GM19452 (cell line): ENCODE results near the gene BBLN.

Experiments used
- ATAC-seq: cut with Tn5 transposase; IDR thresholded peaks from one replicate; pipeline ENCODE4 v1.9.1; 2021; ENCODE audit not compliant: unreplicated experiment

The BBLN gene

DNA sequence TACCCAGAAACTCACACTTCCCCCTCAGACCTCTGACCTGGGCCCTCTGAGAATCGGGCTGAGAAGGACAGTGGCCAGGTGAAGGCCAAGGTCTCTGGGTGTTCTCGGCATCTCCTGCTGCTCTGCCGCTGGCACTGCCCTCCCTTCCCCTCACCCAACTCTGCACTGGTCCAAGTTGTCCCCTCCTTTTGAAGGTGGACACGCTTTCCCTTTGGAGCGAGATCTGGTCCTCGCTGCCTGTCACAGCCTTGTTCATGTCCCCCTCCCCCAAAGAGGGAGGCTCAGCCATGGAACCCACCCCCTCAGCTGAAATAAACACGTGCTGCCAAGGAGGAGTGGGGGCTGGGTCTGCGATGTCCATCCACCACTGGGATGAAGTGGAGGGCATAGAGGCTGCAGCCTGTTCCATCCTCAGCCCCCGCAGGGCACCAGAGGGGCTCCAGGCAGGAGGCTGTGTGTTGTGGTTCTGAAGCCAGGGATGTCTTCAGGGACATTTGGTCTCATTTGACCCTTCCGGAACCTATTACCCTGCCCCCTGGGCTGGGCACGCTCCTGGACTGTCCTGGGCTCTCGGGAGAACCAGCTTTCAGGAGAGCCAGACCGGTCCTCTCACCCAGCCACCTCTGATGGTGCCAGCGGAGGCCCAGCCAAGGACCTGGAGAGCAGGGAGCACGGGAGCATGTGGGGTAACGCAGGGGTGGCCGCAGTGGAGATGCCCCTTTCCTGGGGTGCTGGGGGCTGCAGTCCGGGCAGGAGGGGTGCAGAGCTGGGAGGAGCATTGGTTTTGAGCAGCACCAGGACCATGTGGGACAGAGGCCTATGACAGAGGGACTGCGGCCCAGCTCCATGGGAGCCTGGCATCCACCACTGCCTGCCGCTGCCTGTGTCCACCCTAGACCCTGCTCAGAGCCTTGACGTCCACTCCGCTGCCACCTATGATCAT, 15.6 kb upstream of the BBLN start:
- no peak for ATAC-seq

DNA sequence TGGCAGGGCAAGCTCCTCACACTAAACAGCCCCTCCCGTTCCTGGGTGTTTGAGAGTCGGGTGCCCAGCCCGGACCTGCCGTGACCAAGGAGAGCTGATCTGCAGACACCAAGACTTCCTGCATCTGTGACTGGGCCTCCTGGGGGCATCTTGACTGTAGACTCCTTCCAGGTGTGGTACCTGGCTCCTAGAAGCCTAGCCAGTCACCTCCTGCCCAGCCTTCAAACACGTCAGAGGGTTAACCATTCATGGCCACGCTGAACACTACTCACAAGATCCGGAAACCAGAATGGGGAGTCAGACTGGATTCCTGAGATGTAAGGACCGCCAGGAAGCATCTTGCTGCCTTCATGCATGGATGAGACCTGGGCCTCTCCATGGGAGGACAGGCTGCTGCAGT, 14.5 kb upstream of the BBLN start:
- ATAC-seq: no peak

DNA sequence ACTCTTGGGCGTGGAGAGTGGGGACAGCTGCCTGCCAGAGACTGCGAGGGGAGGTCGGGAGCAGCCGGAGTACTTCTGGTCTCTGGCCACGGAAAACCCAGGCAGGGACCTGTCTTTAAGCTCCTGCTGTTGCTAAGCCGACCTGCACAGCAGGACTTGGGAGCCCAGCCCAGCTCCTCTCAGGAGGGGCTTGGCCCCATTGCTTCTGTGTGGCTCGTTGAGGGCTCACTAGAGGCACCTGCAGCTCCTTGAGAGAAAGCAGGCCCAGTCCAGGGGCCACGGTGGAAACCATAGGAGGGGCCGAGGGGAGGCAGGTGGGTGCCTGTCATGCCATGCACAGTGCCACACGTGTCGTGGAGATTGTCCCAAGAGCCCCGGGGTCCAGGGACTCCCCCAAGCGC, 14.1 kb upstream of the BBLN start:
- no peak for ATAC-seq

DNA sequence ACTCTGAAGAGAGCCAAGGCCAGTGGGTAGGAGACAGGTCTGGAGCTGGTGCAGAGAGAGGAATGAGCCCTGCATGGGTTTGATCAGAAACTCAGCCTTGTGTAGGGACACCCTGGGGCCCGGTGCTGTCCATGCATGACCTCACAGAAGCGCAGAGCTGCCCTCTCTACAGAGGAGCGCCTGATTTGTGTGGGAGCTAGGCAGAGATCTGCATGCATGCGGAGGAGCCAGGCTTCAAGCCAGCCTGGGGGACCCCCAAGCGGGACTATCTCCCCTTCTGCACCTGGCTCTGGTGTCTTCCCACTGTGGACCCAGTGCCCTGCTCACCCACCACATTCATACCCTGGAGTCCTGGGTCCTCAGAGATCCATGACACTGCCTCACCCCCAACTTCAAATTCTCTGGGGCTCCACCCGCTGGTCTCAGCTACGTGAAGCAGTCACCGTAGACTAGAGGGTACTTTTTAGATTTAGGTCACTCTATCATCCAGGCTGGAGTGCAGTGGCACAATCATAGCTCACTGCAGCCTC, 13.4 kb upstream of the BBLN start:
- ATAC-seq: no peak

DNA sequence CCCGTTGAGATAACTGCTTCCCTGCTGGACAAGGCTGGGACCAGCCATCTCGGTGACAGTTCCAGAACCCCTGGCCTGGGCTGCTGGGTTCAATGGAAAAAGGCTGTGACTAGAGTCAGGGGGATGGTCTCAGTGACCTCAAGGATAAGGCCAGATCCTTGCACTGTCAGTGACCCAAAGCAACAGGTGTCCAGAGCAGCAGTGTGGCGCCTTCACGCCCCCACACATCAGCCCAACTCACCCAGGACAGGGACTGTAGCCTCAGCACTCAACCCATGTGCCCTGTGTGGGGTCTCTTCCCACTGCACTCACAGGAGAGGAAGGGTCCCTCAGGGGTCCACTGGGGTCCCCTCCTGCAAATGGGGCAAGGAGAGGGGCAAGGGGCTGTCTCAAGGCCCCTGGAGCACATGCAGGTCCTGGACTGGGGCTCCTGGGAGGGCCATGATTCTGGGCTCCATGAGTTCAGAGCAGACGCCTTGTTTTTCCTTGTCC, 11.5 kb upstream of the BBLN start:
- ATAC-seq: no peak

DNA sequence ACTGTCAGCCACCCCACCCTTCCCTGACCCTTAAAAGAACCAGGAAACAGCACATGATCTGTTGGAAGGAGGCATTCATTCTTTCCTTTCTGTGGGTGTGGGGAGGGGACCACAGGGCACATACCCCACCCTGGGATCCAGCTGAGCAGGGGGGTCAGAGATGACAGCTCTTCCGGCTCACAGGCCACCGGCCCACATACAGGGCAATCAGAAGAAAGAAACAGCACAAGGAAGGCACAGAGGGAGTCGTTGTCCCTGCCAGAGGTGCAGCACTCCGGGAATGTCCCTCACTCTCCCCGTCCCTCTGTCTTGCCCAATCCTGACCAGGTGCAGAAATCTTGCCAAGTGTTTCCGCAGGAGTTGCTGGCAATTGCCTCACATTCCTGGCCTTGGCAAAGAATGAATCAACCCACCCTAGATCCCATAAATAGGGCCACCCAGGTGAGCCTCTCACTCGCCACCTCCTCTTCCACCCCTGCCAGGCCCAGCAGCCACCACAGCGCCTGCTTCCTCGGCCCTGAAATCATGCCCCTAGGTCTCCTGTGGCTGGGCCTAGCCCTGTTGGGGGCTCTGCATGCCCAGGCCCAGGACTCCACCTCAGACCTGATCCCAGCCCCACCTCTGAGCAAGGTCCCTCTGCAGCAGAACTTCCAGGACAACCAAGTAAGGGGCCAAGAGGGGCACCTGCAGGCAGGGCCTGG, 10.9 kb upstream of the BBLN start, which contains the start of gene LCN2:
LCN2 (plus strand) TSS at position 453 of the 701 bp plus-strand sequence; CDS start at position 526, 73 bp downstream.
- no peak for ATAC-seq

DNA sequence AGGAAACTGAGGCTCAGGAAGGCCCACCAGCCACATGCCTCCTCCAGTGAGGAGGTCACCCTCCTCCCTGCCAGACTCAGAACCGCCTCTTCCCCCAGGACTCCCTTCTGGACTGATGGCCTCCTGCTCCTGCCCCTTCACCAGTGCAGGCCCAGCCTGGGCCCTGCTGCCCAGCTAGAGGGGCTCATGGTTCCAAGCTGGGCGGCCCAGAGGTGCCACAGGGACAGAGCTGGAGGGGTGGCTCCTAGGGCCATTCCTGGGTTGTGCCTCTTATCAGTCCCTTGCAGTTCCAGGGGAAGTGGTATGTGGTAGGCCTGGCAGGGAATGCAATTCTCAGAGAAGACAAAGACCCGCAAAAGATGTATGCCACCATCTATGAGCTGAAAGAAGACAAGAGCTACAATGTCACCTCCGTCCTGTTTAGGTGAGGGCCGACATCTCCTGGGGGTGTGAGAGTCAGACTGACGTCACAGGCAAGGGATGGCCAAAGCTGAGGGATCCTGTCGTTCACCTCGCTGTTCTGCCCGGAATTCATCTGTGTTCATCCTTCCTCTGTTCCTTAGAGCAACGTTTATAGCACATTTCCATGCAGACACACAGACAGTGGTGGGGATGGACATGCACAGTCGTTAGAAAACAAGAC, 10.0 kb upstream of the BBLN start:
- ATAC-seq: no peak

DNA sequence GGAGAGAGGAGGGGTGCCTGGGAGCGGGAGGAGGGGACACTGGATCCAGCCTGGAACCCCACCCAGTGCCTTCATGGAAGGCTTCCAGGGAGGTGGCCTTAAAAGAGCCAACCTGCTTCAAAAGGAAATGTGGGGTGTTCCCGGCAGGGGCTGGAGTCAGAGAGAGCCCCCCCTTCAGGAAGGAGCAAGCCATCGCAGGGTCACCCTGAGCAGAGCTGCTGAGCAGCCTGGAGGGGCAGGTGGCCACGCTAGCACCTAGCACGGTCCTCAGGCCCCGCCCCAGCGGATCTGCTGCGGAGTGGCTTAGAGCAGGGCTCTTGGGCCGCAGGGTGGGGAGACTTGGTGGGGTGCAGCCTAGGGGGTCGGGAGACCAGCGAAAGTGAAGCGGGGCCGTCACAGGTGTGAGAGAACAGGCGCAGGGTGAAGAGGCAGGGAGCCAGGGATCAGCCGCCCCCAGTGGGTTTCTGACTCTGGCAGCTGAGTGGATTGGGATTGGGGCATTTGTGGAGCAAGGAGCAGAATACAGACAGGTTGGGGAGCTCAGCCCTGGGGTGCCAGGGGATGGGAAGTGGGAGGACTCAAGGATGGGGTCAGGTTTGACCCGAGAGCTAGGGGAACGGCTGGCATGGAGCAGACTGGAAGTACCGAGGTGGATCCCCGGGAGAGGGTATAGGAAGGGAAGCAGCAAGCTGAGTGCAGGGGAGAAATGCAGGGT, 9.3 kb upstream of the BBLN start:
- no peak for ATAC-seq

DNA sequence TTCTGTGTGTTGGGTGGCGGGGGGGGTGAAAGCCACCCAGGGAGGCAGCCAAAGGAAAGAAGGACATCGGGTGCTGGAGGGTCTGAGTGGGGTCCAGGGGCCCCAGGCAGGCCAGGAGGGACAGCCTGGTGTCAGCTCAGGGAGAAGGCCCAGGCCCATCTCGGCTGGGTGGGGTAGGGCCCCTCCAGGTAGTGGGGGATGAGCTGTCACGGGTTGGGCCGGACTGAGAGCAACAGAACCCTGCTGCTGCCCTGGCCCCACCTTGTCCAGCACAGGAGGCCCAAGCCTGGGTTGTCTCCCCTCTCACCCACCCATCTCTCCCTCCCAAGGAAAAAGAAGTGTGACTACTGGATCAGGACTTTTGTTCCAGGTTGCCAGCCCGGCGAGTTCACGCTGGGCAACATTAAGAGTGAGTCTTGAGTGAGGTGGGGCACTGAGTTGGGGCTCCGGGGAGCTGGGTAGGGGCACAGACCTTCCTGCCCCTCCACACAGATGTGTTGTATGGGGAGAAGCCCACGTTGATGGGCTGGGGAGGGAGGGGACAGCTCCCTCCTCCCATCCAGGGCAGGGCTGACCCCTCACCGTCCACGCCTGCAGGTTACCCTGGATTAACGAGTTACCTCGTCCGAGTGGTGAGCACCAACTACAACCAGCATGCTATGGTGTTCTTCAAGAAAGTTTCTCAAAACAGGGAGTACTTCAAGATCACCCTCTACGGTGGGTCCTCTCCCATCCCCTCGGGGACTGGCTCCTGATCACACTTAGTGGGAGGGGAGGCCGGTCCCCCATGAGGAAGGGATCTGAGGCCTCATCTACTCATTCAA, 8.5 kb upstream of the BBLN start:
- ATAC-seq: no peak

DNA sequence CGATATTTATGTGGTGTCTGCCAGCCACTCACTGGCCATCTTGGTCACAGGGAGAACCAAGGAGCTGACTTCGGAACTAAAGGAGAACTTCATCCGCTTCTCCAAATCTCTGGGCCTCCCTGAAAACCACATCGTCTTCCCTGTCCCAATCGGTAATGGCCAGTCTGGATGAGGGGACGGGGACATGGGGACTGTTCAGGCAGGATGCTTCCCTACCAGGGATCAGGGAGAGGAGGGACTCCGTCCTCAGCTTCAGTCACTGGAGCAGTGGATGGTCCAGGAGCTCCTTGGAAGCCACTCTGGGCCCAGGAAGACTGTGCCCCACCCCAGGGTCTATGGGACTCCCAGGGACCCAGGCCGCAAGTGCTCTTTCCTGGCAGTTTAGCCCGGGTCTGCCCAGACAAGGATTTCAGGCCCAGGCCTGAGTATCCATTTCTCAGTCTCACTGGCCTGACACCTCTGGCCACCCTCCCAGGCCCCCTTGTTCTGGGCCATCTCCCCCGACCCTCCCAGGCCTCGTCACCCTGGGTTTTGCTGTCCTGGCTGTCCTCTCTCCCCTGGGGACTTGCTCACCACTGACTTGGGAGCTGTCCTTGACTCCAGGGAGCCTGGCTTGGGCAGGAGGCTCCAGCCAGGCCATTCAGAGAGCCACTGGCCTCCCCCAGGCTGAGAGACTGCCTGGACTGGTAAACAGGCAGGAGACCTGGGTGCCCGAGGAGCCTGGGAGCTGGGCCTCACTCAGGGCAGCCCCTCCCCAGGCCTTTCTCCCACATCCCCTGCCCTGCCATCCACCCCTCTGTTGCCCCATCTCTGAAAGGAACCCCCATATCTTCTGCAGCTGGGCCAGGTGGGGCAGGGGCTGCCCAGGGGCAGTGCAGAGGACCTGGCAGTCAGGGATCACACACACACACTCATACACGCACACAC, 7.7 kb upstream of the BBLN start:
- no peak for ATAC-seq

DNA sequence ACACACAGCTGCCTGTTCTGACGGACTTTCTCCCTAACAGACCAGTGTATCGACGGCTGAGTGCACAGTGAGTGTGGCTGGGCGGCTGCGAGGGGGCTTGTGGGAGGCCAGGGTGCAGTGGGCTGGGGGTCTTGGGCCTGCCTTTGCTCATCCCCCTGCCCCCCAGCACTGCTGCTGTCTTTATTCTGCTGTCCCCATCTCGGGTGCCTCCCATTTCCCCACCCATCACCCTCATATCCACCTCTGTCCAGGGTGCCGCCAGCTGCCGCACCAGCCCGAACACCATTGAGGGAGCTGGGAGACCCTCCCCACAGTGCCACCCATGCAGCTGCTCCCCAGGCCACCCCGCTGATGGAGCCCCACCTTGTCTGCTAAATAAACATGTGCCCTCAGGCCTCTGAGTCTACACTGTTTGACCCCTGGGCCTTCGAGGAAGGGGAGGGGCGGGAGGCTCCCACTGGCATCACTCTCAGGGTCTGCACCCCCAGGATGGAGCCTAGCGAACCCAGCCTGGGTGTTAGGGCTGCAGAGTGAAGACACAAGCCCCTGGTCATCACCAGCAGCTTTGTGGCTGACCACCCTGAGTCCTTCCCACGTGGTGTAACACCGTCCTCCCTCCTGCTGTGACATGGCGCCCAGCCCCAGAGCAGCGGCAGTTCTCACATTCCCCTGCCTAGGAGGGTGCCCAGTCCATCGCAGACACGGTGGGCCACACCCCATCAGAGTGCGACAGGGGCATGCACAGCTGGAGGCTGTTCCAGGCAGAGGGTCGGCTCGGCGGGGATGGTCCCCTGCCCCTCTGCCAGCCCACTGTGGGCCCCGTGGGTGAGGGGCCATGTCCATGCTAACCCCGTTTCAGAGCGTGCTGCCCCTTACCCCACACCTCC, 6.8 kb upstream of the BBLN start:
- ATAC-seq: no peak

DNA sequence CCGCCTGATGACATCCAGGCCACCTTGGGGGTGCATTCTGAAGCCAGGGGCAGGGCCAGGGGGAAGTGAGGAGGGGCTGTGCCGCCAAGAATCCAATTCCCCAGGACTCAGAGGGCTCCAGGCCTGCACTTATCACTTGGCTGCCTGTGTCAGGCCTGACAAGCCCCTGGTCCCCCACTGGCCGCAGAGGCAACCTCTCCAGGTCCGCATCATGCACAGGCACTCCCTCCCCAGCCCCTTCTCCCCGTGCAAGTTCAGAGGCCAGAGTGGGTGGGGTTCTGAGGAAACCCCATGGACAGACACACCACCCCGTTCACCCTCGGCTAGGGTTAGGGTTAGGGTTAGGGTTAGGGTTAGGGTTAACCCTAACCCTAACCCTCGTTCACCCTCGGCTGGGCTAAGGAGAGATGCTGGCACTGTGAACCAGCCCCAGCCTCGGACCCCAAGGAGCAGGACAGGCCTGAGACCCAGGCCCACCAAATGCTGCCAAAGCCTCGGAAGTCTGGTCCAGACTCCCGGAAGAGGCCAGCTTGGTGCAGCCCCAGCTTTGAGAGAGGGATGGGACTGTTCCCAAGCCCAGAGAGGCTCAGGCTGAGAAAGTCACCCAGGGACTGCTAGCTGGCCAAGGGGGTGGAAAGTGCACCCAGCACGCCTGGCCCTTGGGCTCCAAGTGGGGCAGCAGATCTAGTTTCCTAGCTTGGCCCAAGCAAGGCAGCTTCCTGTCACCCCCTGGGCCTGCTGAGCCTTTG, 5.9 kb upstream of the BBLN start:
- ATAC-seq: no peak

DNA sequence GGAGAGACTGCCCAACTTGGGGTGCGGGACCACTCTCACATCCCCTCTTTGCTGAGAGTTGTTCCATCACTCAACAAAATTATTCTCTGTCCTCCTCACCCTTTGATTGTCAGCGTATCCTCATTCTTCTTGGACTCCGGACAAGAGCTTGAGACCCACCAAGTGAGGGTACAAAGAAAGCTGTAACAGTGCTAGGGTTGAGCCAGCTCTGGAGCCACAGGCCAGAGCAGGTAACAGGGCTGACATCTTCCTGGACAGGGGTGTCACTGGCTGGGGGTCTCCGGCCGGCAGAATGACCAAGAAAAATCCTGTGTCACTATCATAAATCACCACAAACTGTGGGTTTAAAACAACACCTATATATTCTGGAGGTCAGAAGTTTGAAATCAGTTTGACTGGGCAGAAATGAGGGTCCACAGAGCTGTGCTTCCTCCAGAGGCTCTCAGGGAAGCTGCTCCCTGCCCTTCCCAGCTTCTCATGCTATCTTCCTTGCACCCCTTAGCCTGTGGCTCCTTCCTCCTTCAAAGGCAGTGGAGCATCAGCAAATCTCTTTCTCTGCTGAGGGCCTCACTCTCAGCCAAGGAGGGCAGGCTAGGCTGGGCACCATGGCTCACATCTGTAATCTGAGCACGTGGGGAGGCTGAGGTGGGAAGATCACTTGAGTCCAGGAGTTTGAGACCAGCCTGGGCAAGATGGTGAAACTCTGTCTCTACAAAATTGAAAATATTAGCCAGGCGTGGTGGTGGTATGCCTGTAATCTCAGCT, 4.1 kb upstream of the BBLN start:
- ATAC-seq: no peak

DNA sequence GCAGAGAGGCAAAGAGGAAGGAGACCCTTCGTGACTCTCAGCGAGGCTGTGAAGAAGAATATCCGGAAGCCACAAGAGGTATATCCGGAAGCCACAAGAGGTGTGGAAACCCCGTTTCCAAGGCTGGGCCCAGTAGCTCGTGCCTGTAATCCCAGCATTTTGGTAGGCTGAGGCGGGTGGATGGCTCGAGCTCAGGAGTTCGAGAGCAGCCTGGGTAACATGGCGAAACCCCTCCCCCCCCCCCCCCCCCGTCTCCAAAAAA, 612 bp upstream of the BBLN start:
- no peak for ATAC-seq

DNA sequence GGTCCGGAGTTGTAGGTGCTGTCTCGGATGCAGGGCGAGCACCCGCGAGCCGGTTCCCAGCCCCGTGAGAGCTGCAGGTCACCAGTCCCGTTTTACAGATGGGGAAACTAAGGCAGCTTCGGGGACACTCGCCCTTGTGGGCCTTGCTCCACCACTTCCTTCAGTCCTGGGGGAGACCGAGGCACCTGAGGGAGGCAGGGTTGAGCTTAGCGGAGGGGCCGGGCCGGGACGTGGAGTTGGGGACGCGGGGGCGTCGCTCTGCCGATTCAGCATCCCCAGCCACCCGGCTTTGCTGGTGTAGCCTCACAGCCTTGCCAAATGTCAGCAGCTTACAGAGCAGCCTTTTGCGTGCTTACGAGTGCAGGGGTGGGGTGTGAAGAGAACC, 530 bp downstream of the BBLN start:
- ATAC-seq: peak; percentile 17

DNA sequence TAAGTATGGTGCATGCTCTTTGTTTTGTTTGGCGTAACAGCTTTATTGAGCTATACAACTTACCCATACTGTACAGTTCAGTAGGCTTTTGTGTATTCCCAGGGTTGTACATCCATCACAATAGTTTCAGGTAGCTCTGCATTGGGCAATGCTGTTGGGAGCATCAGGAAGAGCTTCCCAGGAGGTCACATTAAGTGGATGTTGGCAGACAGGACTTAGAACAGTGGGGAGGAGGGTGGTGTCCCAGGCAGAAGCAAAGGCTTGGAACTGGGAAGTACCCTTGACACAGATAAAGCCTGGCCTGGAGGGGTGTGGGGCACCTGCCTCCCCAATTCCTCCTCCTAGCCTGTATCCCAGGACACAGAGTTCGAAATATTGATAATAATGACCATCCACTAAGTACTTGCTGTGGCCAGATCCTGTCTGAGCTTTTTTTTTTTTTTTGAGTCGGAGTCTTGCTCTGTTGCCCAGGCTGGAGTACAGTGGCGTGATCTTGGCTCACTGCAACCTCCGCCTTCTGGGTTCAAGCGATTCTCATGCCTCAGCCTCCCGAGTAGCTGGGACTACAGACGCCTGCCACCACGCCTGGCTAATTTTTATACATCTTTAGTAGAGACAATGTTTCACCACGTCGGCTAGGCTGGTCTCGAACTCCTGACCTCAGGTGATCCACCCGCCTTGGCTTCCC, 1.3 kb downstream of the BBLN start:
- ATAC-seq: no peak
